HAP-1 (cell line): ENCODE measurements around the gene CD46.
A peak's percentile ranks its signal among the peaks of the same experiment; 100 is the strongest.
"Not testable (repeated sequence)": the region's sequence is repeated elsewhere in the genome, so short reads cannot be mapped to it uniquely, and the experiment has no call there.

Experiments used
- DNase-seq, 2 experiments: peaks; one replicate each; pipeline ENCODE4 v3.0.0-alpha.2; 2016 to 2020; ENCODE audit warnings: low spot score in 2 of 2
- H3K27me3 ChIP-seq: fragments of 250-450 bp; sonication (Bioruptor Pico); 2 replicates; pipeline ENCODE4 v1.5.1; 2020; ENCODE audit warnings: low read depth, mild to moderate bottlenecking, moderate library complexity
- H3K36me3 ChIP-seq: fragments of 250-450 bp; sonication (Bioruptor Pico); replicated peaks from 2 replicates; pipeline ENCODE4 v1.5.1; 2020; ENCODE audit warnings: mild to moderate bottlenecking
- H3K4me1 ChIP-seq: fragments of 250-450 bp; sonication (Bioruptor Pico); 2 replicates; pipeline ENCODE4 v1.5.1; 2020; ENCODE audit warnings: mild to moderate bottlenecking
- H3K4me3 ChIP-seq: fragments of 250-450 bp; sonication (Bioruptor Pico); 2 replicates; pipeline ENCODE4 v1.5.1; 2020; ENCODE audit warnings: mild to moderate bottlenecking, moderate library complexity
- H3K9me3 ChIP-seq: fragments of 250-450 bp; sonication (Bioruptor Pico); 2 replicates; pipeline ENCODE4 v1.5.1; 2020; ENCODE audit warnings: mild to moderate bottlenecking, moderate library complexity
- in situ Hi-C: fragments of 300-500 bp; cut with MboI; formaldehyde crosslinking; loops from 3 replicates; pipeline ENCODE4 v1.14.3; 2020; ENCODE audit warnings: low sequenced_read_pairs, inconsistent platforms, mixed read lengths

CD46 gene

GRCh38 chr1:207755846-207756693 lies 4.2 kb downstream of the CD46 start:
- Histone ChIP-seq H3K36me3 (peaks cover 21% of the 10 kb centered on the region), H3K4me1 (peaks cover 19% of the 10 kb centered on the region), H3K9me3 (no peaks in the 10 kb centered on the region), H3K4me3 (no peak overlapping the region), H3K27me3 (no peaks in the 10 kb centered on the region)
- DNase-seq, result no peak
- in situ Hi-C loops, result no loop called here

- Histone ChIP-seq H3K9me3 (no peaks in the 10 kb centered on the region), H3K27me3 (no peaks in the 10 kb centered on the region), H3K4me1 (peaks cover 8% of the 10 kb centered on the region), H3K36me3 (peaks cover 60% of the 10 kb centered on the region), H3K4me3 (no peak overlapping the region)
- DNase-seq, result no peak
- in situ Hi-C loops, result no loop called here
Observed at GRCh38 chr1:207762622-207763021, 10.8 kb downstream of the CD46 start.

- Histone ChIP-seq H3K27me3 (no peaks in the 10 kb centered on the region), H3K4me3 (no peak overlapping the region), H3K4me1 (peaks cover 4% of the 10 kb centered on the region), H3K36me3 (peaks cover 60% of the 10 kb centered on the region), H3K9me3 (no peaks in the 10 kb centered on the region)
- DNase-seq, result no peak
- in situ Hi-C loops, result no loop called here
Observed at GRCh38 chr1:207763091-207763490, 11.2 kb downstream of the CD46 start.

GRCh38 chr1:207763972-207764371 lies 12.1 kb downstream of the CD46 start:
- H3K9me3 ChIP-seq, result no peaks in the 10 kb centered on the region
- H3K4me1 ChIP-seq, result no peaks in the 10 kb centered on the region
- H3K4me3 ChIP-seq, result no peak overlapping the region
- in situ Hi-C loops, result no loop called here
- no peaks in the 10 kb centered on the region for H3K27me3 ChIP-seq
- peaks cover 62% of the 10 kb centered on the region for H3K36me3 ChIP-seq
- DNase-seq, result no peak

GRCh38 chr1:207766569-207766968 lies 14.7 kb downstream of the CD46 start:
- no peaks in the 10 kb centered on the region for H3K27me3 ChIP-seq
- no peak for DNase-seq
- H3K9me3 ChIP-seq, result 0 out of 2 replicates have a peak, but pooled peaks cover 3% of the 10 kb centered on the region
- no peaks in the 10 kb centered on the region for H3K4me1 ChIP-seq
- peaks cover 63% of the 10 kb centered on the region for H3K36me3 ChIP-seq
- in situ Hi-C loops, result no loop called here
- no peak overlapping the region for H3K4me3 ChIP-seq

GRCh38 chr1:207770514-207770913 lies 18.7 kb downstream of the CD46 start:
- H3K9me3 ChIP-seq, DNase-seq, H3K27me3 ChIP-seq, in situ Hi-C loops, H3K4me1 ChIP-seq, H3K4me3 ChIP-seq: not testable (repeated sequence)
- peaks cover 47% of the 10 kb centered on the region for H3K36me3 ChIP-seq

GRCh38 chr1:207776045-207776444 lies 24.2 kb downstream of the CD46 start:
- H3K4me3 ChIP-seq, in situ Hi-C loops, H3K9me3 ChIP-seq, DNase-seq, H3K4me1 ChIP-seq, H3K27me3 ChIP-seq: not testable (repeated sequence)
- peaks cover 32% of the 10 kb centered on the region for H3K36me3 ChIP-seq

- H3K4me3 ChIP-seq, H3K9me3 ChIP-seq, DNase-seq, in situ Hi-C loops, H3K4me1 ChIP-seq, H3K27me3 ChIP-seq: not testable (repeated sequence)
- peaks cover 27% of the 10 kb centered on the region for H3K36me3 ChIP-seq
Observed at GRCh38 chr1:207777412-207777811, 25.6 kb downstream of the CD46 start.

- Histone ChIP-seq H3K9me3 (no peaks in the 10 kb centered on the region), H3K36me3 (peaks cover 37% of the 10 kb centered on the region), H3K4me3 (no peak overlapping the region), H3K4me1 (no peaks in the 10 kb centered on the region), H3K27me3 (no peaks in the 10 kb centered on the region)
- in situ Hi-C loops, result no loop called here
- no peak for DNase-seq
Observed at GRCh38 chr1:207779008-207779407, 27.2 kb downstream of the CD46 start.

GRCh38 chr1:207781312-207781711 lies 29.5 kb downstream of the CD46 start:
- H3K4me3 ChIP-seq, result no peak overlapping the region
- no peak for DNase-seq
- no peaks in the 10 kb centered on the region for H3K9me3 ChIP-seq
- H3K27me3 ChIP-seq, result no peaks in the 10 kb centered on the region
- in situ Hi-C loops, result no loop called here
- H3K4me1 ChIP-seq, result no peaks in the 10 kb centered on the region
- H3K36me3 ChIP-seq, result peaks cover 36% of the 10 kb centered on the region

- no peak overlapping the region for H3K4me3 ChIP-seq
- no peaks in the 10 kb centered on the region for H3K9me3 ChIP-seq
- H3K27me3 ChIP-seq, result no peaks in the 10 kb centered on the region
- in situ Hi-C loops, result no loop called here
- H3K36me3 ChIP-seq, result peaks cover 32% of the 10 kb centered on the region
- no peak for DNase-seq
- H3K4me1 ChIP-seq, result peaks cover 11% of the 10 kb centered on the region
Observed at GRCh38 chr1:207787776-207788175, 35.9 kb downstream of the CD46 start.

GRCh38 chr1:207789386-207789785 lies 37.5 kb downstream of the CD46 start:
- Histone ChIP-seq H3K4me1 (peaks cover 11% of the 10 kb centered on the region), H3K4me3 (no peak overlapping the region), H3K9me3 (no peaks in the 10 kb centered on the region), H3K36me3 (peaks cover 29% of the 10 kb centered on the region), H3K27me3 (no peaks in the 10 kb centered on the region)
- in situ Hi-C loops, result no loop called here
- DNase-seq, result no peak

GRCh38 chr1:207789792-207790787 lies 38.2 kb downstream of the CD46 start:
- in situ Hi-C loops, result no loop called here
- Histone ChIP-seq H3K9me3 (no peaks in the 10 kb centered on the region), H3K27me3 (no peaks in the 10 kb centered on the region), H3K4me3 (no peak overlapping the region), H3K36me3 (peaks cover 27% of the 10 kb centered on the region), H3K4me1 (peaks cover 11% of the 10 kb centered on the region)
- peak in 1 of 2 experiments; percentile 17 for DNase-seq

- DNase-seq, result no peak
- Histone ChIP-seq H3K4me3 (no peak overlapping the region), H3K9me3 (no peaks in the 10 kb centered on the region), H3K27me3 (no peaks in the 10 kb centered on the region), H3K36me3 (peaks cover 18% of the 10 kb centered on the region), H3K4me1 (peaks cover 11% of the 10 kb centered on the region)
- in situ Hi-C loops, result no loop called here
Observed at GRCh38 chr1:207791290-207791689, 39.4 kb downstream of the CD46 start.
